DMS153 treated with DMSO at 0.1 percent for 48 hours (cell line): ENCODE results near the gene ARSG.

Source experiments
- DNase-seq: peaks from one replicate; lab custom pipeline; 2025; ENCODE audit not compliant: unreplicated experiment; lab: John Stamatoyannopoulos, UW

The ARSG gene

DNA sequence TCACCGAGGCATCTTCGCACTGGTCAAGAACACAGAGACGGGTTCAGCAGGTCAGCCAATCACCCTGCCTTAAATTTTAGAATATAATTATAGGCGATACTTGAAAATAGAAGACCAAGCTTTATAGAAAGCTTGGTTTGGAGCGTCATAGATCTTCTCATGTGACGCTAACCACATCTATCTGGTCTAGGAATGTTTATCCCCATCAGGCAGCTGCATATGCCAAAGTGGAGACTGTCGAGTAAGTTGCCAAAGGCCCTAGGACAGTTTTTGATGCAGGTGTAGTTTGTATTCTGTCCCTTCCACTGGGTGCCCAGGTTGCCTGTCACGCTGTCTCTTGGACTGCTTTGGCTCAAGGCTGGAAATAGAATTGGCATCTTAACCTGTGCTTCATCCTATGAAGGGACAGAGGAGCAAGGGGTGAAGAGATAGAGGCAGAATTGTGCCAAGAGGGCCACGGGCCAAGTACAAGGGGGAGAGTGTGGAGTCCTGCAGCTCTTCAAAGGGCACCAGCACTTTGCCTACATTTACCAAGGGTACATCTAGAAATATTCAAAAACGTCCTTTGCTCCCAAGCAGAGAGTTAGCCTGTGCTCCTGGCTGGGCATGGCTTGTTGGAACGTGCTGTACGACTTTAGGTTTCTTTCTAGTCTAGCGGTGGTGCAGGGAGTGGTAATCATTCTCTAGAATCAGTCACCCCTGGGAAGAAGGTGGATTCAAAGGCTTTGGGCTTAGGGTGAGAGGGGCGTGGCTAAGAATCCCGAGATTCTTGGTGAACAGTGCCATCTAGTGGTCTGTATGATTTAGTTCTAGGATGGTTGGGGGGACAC is 171.3 kb downstream of the ARSG start:
- peak; percentile 78 for DNase-seq

DNA sequence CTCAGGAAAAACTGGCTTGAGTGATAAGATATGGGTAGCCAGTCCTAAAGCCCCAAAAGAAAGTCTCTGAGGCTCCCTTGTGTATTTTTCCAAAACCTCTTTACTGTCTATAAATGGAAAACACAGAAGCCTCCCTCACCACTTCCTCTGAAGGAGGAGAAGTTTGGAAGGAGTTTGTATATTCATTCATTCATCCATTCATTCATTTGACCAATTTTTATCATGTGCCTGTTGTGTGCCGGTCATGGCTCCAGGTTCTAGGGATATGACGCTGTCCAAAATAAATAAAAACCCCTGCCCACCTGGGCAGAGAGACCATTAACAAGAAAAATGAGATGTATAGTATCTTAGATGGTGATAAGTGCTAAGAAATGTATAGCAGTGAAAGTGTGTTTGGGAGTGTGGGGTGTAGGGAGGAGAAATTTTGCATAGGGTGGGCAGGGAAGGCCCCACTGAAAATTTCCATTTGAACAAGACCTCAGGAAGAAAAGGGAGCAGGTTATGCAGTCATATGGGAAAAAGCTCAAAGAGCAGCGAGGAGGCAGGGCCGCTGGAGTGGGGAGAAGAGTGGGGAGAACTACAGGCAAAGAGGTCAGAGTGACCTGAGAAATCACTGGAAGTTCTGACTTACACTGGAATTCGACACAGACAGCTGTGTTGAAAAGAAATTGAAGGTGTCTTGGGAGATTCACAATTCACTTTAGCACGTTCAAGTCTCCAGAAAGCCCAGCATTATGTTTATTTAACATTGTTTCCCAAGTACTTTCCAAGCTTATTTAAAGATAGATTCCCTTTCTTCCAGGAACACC is 172.1 kb downstream of the ARSG start:
- DNase-seq, result no peak

DNA sequence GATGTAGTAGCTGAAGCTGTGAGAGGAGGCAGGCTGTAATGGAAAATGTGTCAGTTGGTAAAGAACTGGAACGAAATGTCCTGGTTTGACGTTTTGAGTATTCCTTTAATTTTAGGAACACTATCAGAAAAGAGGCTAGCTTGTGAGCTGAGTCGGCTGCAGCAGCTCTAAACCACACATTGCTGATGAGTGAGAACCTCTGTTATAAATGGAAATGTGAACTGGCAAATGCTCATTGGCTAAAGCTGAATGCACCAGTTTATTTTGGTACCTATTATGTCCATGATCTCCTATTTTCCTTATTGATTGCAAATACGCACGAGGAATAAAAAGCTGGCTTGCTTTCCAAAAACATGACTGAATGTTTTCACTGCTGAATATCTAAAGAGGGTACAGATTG is 177.0 kb downstream of the ARSG start:
- DNase-seq, result no peak

DNA sequence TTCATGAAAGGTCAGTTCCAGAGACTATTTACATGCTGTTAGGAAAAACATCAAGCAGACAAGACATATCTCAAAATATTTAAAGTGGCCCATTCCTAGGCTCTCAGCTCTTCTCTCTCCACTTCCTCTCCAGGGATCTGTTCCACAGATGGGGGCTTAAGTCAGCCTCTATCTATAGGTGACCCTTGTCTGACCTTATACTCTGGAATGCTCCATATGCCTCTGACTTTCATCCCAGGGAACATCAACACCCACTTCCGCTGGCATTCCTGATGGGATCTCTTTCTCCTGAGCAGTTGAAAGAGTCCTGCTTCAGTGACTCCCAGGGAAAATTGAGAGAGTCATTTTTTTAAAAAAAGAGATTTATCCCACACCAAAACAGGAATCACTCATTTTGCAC is 177.5 kb downstream of the ARSG start:
- DNase-seq, result no peak
